Mesendoderm (in vitro differentiated cells): Measurements from ENCODE around the gene PROK2.

Source experiments
- DNase-seq: peaks from one replicate; pipeline ENCODE4 v3.0.0; 2013
- H2AK5ac ChIP-seq: 2 replicates; pipeline ENCODE4 v1.6.1; 2013; ENCODE audit warnings: low read length, inconsistent platforms
- H2BK120ac ChIP-seq: 2 replicates; pipeline ENCODE4 v1.6.1; 2013; ENCODE audit warnings: low read depth, mild to moderate bottlenecking, low read length, moderate library complexity, mixed read lengths
- H2BK15ac ChIP-seq: replicated peaks from 2 replicates; pipeline ENCODE4 v1.6.1; 2013; ENCODE audit warnings: low read depth, mild to moderate bottlenecking, moderate library complexity
- H2BK5ac ChIP-seq: 2 replicates; pipeline ENCODE4 v1.6.1; 2013; ENCODE audit warnings: low read length, inconsistent platforms
- H3K18ac ChIP-seq: 2 replicates; pipeline ENCODE4 v1.6.1; 2013; ENCODE audit warnings: mild to moderate bottlenecking, low read length, mixed read lengths
- H3K23ac ChIP-seq: one replicate; pipeline ENCODE4 v1.6.1; 2013; ENCODE audit warnings: low read length
- H3K27ac ChIP-seq: 2 replicates; pipeline ENCODE4 v1.5.1; 2013; ENCODE audit warnings: low read depth, mild to moderate bottlenecking, inconsistent platforms, low read length, moderate library complexity
- H3K27me3 ChIP-seq: 2 replicates; pipeline ENCODE4 v1.6.1; 2013; ENCODE audit warnings: low read length, control low read depth, mild to moderate bottlenecking, inconsistent platforms; ENCODE audit not compliant: insufficient read depth, poor library complexity
- H3K36me3 ChIP-seq: 2 replicates; pipeline ENCODE4 v1.6.1; 2013; ENCODE audit warnings: low read length, inconsistent platforms; ENCODE audit not compliant: control insufficient read depth, insufficient read depth
- H3K4ac ChIP-seq: one replicate; pipeline ENCODE4 v1.6.1; 2013; ENCODE audit warnings: low read depth, mild to moderate bottlenecking, low read length, moderate library complexity
- H3K4me1 ChIP-seq: 2 replicates; pipeline ENCODE4 v1.6.1; 2013; ENCODE audit warnings: low read depth, low read length, inconsistent platforms; ENCODE audit not compliant: control insufficient read depth
- H3K4me2 ChIP-seq: 2 replicates; pipeline ENCODE4 v1.6.1; 2013; ENCODE audit warnings: low read length
- H3K4me3 ChIP-seq: 2 replicates; pipeline ENCODE4 v1.5.1; 2013; ENCODE audit warnings: mild to moderate bottlenecking, low read length
- H3K56ac ChIP-seq: one replicate; pipeline ENCODE4 v1.6.1; 2013; ENCODE audit warnings: low read length
- H3K79me1 ChIP-seq: 2 replicates; pipeline ENCODE4 v1.6.1; 2013; ENCODE audit warnings: low read length, inconsistent platforms
- H3K79me2 ChIP-seq: 2 replicates; pipeline ENCODE4 v1.6.1; 2013; ENCODE audit warnings: mild to moderate bottlenecking, low read length; ENCODE audit not compliant: control insufficient read depth, insufficient read depth
- H3K9ac ChIP-seq: 2 replicates; pipeline ENCODE4 v1.6.1; 2013; ENCODE audit warnings: low read length, inconsistent platforms
- H4K5ac ChIP-seq: one replicate; pipeline ENCODE4 v1.6.1; 2013; ENCODE audit warnings: low read length
- H4K8ac ChIP-seq: one replicate; pipeline ENCODE4 v1.6.1; 2013; ENCODE audit warnings: low read depth, mild to moderate bottlenecking, control low read depth, low read length, moderate library complexity
- WGBS: extraction: QIAGEN DNeasy Blood & Tissue Kit; methylation state at CpG from one replicate; pipeline ENCODE4 v1.1.7; 2013; ENCODE audit warnings: low lambda C conversion rate, missing lambda C conversion rate; ENCODE audit not compliant: insufficient coverage; ENCODE audit errors: extremely low coverage; 5-methylcytosine and 5-hydroxymethylcytosine counted together

The PROK2 gene

DNA sequence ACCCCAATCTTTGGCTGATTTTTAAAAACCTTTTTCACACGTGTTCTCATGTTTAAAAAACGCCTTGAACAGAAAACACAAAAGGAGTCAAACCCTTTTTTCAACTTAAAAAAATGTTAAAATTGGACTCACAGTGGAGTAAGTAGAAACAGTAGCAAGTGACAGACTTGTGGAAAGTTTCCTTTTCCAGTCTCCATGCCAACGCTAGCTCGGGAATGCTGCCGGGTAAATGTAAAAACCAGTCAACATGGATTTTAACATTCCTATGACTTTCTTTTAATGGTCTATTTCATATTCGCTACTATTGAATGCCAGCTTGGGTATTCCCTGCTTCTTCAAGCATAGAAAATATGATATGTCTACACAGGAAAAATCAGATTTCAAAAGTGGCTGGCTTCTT is 1.6 kb upstream of the PROK2 start:
- Histone ChIP-seq H3K4ac (no peak overlapping the region), H4K8ac (no peak overlapping the region), H2AK5ac (no peak overlapping the region), H3K56ac (no peak overlapping the region), H3K79me2 (no peaks in the 10 kb centered on the region), H3K27ac (no peak overlapping the region), H2BK120ac (no peak overlapping the region), H4K5ac (no peak overlapping the region), H3K4me2 (no peak overlapping the region), H3K4me3 (no peak overlapping the region), H3K36me3 (no peaks in the 10 kb centered on the region), H3K27me3 (peaks cover 22% of the 10 kb centered on the region), H2BK5ac (no peak overlapping the region), H3K4me1 (no peaks in the 10 kb centered on the region), H3K18ac (no peak overlapping the region), H3K79me1 (no peaks in the 10 kb centered on the region), H2BK15ac (no peak overlapping the region), H3K9ac (no peak overlapping the region), H3K23ac (no peak overlapping the region)
- peak; percentile 58 for DNase-seq
- no CpG with 5 or more reads among the region's 6 CpGs for WGBS

DNA sequence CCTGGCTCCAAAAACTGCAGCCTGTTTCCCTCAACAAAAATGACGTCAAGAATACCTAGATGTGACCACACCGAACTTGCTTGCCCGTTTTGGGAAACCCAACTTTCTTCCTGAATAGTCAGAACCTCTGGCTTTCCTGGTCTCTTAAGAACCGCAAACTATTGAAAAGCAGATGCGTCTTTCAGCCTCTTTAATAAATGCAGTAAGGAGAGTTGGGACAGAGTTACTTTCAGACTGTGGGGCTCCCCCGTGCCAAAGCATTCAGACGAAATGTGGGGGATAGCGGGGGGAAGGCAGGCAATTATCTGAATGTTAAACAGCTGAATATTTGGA is 1.2 kb upstream of the PROK2 start:
- H3K56ac ChIP-seq: no peak overlapping the region
- no peak overlapping the region for H3K4me2 ChIP-seq
- no CpG with 5 or more reads among the region's 8 CpGs for WGBS
- H3K9ac ChIP-seq: no peak overlapping the region
- no peak overlapping the region for H3K18ac ChIP-seq
- H2BK120ac ChIP-seq: no peak overlapping the region
- H3K4ac ChIP-seq: no peak overlapping the region
- H4K8ac ChIP-seq: no peak overlapping the region
- no peaks in the 10 kb centered on the region for H3K79me2 ChIP-seq
- no peak overlapping the region for H4K5ac ChIP-seq
- H3K36me3 ChIP-seq: no peaks in the 10 kb centered on the region
- no peak overlapping the region for H2BK5ac ChIP-seq
- H3K27me3 ChIP-seq: peaks cover 22% of the 10 kb centered on the region
- no peaks in the 10 kb centered on the region for H3K79me1 ChIP-seq
- H2AK5ac ChIP-seq: no peak overlapping the region
- no peak overlapping the region for H2BK15ac ChIP-seq
- H3K23ac ChIP-seq: no peak overlapping the region
- peak; percentile 45 for DNase-seq
- no peak overlapping the region for H3K27ac ChIP-seq
- no peak overlapping the region for H3K4me3 ChIP-seq
- no peaks in the 10 kb centered on the region for H3K4me1 ChIP-seq

DNA sequence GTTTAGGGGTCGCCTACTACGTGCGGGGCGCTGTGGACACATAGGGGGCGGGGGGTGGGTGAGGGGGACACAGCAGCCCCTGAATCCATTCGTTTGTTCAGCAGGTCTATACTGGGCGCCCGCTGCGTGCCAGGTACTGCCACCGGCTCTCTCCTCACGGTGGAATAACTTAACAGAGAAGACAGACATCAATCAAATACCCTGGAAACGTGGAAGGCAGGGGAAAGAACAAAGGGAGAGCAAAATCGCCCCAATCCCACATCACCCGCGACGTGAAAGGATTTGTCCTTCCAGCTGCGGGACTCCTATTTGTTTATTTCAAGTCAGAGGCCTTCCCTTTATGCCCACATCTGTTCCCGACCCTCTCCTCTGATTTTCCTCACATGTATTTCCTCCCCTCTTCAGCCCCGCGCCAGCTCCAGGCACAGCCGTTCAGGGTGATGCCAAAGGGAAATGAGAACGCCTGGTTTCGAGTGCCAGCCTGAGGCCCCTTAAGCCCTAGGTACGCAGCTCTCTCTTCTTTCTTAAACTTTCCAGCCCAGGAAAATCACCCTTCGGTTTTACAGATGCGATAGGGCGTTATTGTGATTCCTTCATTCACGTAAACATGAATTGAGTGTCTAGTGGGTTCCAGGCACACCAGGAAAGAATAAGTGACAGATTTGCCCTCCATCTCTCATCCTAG is 726 bp upstream of the PROK2 start:
- H3K4me3 ChIP-seq: peak overlapping the region; percentile 1
- WGBS: no CpG with 5 or more reads among the region's 28 CpGs

DNA sequence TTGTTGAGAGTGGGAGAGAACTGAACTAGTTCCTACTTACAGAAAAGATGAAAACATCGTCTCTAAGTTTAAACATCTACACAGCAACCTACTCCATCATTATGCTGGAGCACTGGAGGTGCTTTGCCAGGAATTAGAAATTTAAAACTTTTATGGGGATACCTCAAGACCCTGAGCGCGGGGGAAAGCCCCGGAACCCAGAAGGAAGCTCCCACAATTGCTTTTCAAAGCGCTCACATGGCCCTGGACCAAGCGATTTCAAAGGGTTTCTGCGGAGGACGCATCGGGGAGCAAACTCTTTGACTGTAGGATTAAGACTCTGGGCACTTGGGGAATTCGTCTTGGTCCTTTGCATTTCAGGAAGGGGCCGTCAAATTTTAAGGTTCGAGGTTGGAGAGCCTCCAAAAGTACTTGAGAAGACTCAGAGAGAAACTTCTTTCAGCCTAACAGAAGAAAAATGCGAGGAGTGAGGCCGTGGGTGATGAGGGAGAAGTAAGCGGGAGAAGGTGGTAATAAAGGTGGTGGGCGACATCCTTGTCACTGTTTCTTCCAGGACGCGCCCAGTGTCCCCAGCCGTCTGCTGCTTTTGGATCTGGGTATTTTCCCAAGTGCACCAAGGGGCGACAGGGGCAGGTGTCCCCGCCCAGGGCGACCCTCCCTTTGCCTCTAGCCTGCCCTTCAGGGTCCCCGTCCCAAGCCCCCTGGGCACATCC is 591 bp downstream of the PROK2 start:
- no peak overlapping the region for H2BK120ac ChIP-seq
- peak overlapping the region; percentile 72 for H3K56ac ChIP-seq
- WGBS: no CpG with 5 or more reads among the region's 23 CpGs
- no peak overlapping the region for H3K18ac ChIP-seq
- peaks cover 22% of the 10 kb centered on the region for H3K27me3 ChIP-seq
- no peaks in the 10 kb centered on the region for H3K4me1 ChIP-seq
- no peak overlapping the region for H2BK5ac ChIP-seq
- H4K5ac ChIP-seq: no peak overlapping the region
- H2AK5ac ChIP-seq: no peak overlapping the region
- no peak overlapping the region for H4K8ac ChIP-seq
- no peak overlapping the region for H3K27ac ChIP-seq
- DNase-seq: no peak
- peak overlapping the region; percentile 34 for H3K23ac ChIP-seq
- peak overlapping the region; percentile 66 for H3K4me2 ChIP-seq
- no peak overlapping the region for H3K4ac ChIP-seq
- no peaks in the 10 kb centered on the region for H3K79me1 ChIP-seq
- H3K79me2 ChIP-seq: no peaks in the 10 kb centered on the region
- H3K9ac ChIP-seq: peak overlapping the region; percentile 20
- no peak overlapping the region for H2BK15ac ChIP-seq
- H3K36me3 ChIP-seq: no peaks in the 10 kb centered on the region
- no peak overlapping the region for H3K4me3 ChIP-seq

More for the DNA sequence above, 726 bp upstream of the PROK2 start:
- no peak overlapping the region for H2BK120ac ChIP-seq
- H3K4ac ChIP-seq: no peak overlapping the region
- no peak overlapping the region for H2BK15ac ChIP-seq
- no peaks in the 10 kb centered on the region for H3K79me2 ChIP-seq
- H3K4me2 ChIP-seq: peak overlapping the region; percentile 66
- peak overlapping the region; percentile 72 for H3K56ac ChIP-seq
- H3K27ac ChIP-seq: no peak overlapping the region
- peaks cover 22% of the 10 kb centered on the region for H3K27me3 ChIP-seq
- H3K9ac ChIP-seq: peak overlapping the region; percentile 20
- no peak overlapping the region for H2BK5ac ChIP-seq
- no peaks in the 10 kb centered on the region for H3K36me3 ChIP-seq
- no peak overlapping the region for H2AK5ac ChIP-seq
- H4K5ac ChIP-seq: no peak overlapping the region
- H3K23ac ChIP-seq: no peak overlapping the region
- peak; percentile 17 for DNase-seq
- H3K4me1 ChIP-seq: no peaks in the 10 kb centered on the region
- H3K79me1 ChIP-seq: no peaks in the 10 kb centered on the region
- H4K8ac ChIP-seq: no peak overlapping the region
- H3K18ac ChIP-seq: no peak overlapping the region

DNA sequence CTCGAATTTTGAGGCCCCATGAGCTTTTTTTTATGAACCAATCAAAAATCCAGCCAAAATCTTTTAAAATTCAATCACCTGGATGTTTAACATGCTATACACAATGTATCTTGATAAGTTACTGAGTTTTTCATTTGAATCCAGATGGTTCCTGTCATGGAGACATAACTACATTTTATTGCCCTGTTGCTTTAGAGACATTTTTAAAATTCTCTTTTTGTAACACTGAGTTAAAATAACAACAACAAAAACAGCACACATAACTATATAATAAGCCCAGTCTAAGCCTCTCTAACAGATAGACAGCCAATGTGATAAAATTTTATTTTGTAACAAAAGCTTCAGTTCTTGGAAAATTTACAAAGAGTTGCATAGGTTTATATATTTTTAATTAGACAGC is 1.8 kb downstream of the PROK2 start:
- Histone ChIP-seq H3K18ac (no peak overlapping the region), H4K5ac (no peak overlapping the region), H2BK5ac (no peak overlapping the region), H3K27ac (no peak overlapping the region), H2BK15ac (no peak overlapping the region), H3K79me1 (no peaks in the 10 kb centered on the region), H2AK5ac (no peak overlapping the region), H3K27me3 (peaks cover 22% of the 10 kb centered on the region), H3K4me1 (no peaks in the 10 kb centered on the region), H3K9ac (no peak overlapping the region), H3K4me3 (no peak overlapping the region), H3K23ac (no peak overlapping the region), H3K4me2 (no peak overlapping the region), H3K56ac (no peak overlapping the region), H3K4ac (no peak overlapping the region), H3K36me3 (no peaks in the 10 kb centered on the region), H2BK120ac (no peak overlapping the region), H4K8ac (no peak overlapping the region), H3K79me2 (no peaks in the 10 kb centered on the region)
- no CpG with 5 or more reads among the region's 1 CpG for WGBS
- DNase-seq: no peak
